Measurements from ENCODE around the gene AGR2. TPM values are rescaled to one million over a fixed set of nuclear protein-coding genes. Genes with fewer than 3 reads are reported as not detected.

AGR2 gene
- total RNA-seq, 2 experiments from 2014 or later, result not detected

DNA sequence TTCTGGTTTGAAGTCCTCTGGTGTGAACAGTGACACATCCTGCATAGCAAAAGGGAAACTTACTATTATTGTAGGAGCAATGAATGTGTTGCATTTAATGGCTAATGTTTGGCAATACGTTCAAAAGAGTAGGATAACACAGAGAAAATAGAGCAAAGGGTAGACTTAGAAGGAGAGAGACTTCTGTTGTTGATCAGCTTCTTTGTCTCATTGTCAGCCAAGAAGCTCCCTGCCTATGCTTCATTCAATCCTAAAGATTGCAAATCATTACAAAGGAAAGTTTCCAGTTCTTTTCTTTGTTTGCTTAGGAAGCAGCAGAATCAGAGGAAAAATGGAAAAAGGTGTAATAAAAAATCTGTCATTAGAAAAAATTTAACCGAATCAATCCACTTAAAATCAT, 59.2 kb downstream of the AGR2 start:
- no peaks in the 10 kb centered on the region for H3K36me3 Mint-ChIP-seq
- DNase-seq, result no peak
- H3K27me3 Mint-ChIP-seq, result peaks cover 3% of the 10 kb centered on the region
- CTCF ChIA-PET, result no interaction called here
- intact Hi-C loops (cut with micrococcal nuclease), result no loop called here
- H3K4me1 Mint-ChIP-seq (ENCODE audit: low read depth), result peaks cover under 1% of the 10 kb centered on the region
- H3K9me3 Mint-ChIP-seq, result no peaks in the 10 kb centered on the region
- POLR2A ChIA-PET, result no interaction called here
- H3K27ac Mint-ChIP-seq, result no peak overlapping the region
- no peak overlapping the region for H3K4me3 Mint-ChIP-seq

DNA sequence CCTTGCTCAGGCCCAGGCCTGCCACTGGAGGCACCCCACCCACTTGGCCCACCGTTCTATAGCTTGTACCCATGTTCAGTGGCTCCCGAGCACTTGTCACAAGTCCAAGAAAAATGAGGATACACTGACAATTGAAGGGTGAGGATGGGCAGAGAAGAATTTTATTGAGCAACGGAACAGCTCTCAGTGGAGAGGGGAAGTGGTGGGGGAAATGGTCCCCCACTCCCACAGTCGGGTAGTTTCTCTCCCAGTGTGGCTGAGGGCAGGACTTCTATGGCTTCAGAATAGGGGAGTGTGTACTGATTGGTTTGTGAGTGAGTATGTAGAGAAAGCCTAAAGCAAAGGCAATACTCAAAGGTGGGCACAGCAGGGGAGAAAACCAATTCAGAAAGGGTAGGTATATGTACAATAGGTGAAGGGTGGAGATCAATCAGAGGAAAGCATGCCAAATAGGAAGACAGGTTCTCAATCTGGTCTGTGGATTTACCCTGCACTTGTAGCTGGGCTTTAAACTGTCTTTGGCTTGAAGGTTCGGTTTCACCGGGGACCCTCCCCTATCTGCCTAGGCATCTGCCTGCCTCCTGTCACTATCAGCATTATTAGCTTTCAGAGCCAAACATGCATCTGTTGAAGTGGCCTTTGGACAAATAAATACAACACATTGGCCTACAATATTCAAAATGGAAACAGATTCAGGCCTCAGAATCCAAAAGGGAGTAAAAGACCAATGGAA, 60.1 kb downstream of the AGR2 start:
- ChIA-PET POLR2A (no interaction called here), CTCF (interaction anchor here (1.0 to 1.1 kb wide), 2 partner anchors 57 kb away, joined by 3 to 4 read pairs; no protein-coding TSS in a partner anchor)
- H3K36me3 Mint-ChIP-seq, result no peaks in the 10 kb centered on the region
- H3K4me1 Mint-ChIP-seq (ENCODE audit: low read depth), result peaks cover 10% of the 10 kb centered on the region
- no peak overlapping the region for H3K4me3 Mint-ChIP-seq
- no peak overlapping the region for H3K27ac Mint-ChIP-seq
- no peak for DNase-seq
- H3K9me3 Mint-ChIP-seq, result no peaks in the 10 kb centered on the region
- intact Hi-C loops (cut with micrococcal nuclease), result no loop called here
- peaks cover 3% of the 10 kb centered on the region for H3K27me3 Mint-ChIP-seq

DNA sequence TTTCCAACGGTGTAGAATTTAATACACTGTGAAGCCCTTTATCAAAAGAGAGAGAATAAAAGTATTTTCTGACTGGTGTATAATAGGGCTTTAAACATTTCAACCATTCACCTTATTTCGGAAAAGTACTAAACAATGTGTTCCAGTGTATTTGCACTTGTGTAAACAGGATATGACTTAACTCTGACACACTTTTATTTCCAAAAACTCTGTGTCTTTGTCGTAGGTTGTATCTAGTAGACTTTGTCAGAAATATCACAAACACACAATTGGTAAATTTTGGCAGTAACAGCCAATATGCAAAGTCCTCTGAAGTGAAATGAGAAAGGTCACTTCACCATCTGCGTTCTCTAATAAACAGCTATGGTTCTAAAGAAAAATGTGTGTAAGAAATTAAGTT, 61.6 kb downstream of the AGR2 start:
- Mint-ChIP-seq H3K36me3 (no peaks in the 10 kb centered on the region), H3K4me3 (no peak overlapping the region), H3K4me1 (ENCODE audit: low read depth) (peaks cover 10% of the 10 kb centered on the region), H3K9me3 (no peaks in the 10 kb centered on the region), H3K27me3 (no peaks in the 10 kb centered on the region), H3K27ac (no peak overlapping the region)
- intact Hi-C loops (cut with micrococcal nuclease), result no loop called here
- ChIA-PET POLR2A (no interaction called here), CTCF (no interaction called here)
- no peak for DNase-seq

DNA sequence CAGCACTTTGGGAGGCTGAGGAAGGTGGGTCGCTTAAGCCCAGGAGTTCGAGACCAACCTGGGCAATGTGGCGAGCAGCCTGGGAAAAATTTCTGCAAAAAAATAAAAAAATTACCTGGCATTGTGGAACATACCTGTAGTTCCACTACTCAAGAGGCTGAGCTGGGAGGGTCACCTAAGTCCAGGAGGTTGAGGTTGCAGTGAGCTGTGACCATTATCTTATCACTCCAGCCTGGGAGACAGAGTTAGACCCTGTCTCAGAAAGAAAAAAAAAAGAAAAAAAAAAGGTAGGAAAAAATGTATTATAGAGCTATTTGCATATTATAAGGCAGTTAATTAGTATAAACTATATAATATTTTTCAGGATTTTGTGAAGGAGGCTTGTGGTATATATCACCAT, 62.3 kb downstream of the AGR2 start:
- POLR2A ChIA-PET, result no interaction called here
- intact Hi-C loops (cut with micrococcal nuclease), result no loop called here
- H3K27me3 Mint-ChIP-seq, result no peaks in the 10 kb centered on the region
- H3K27ac Mint-ChIP-seq, result no peak overlapping the region
- no peaks in the 10 kb centered on the region for H3K36me3 Mint-ChIP-seq
- H3K4me1 Mint-ChIP-seq (ENCODE audit: low read depth), result peaks cover 10% of the 10 kb centered on the region
- CTCF ChIA-PET, result no interaction called here
- no peaks in the 10 kb centered on the region for H3K9me3 Mint-ChIP-seq
- no peak overlapping the region for H3K4me3 Mint-ChIP-seq
- no peak for DNase-seq

Other genes starting within 250 kb of the AGR2 start
- 1 to 10 TPM; 7.8 to 8.4 TPM for gene ANKMY2, start 159.2 kb downstream of the AGR2 start, total RNA-seq
- 10 to 100 TPM; 84.2 to 89.8 TPM for gene BZW2, start 158.8 kb downstream of the AGR2 start, total RNA-seq
- under 1 TPM; 0.41 to 0.76 TPM for gene TSPAN13, start 51.2 kb downstream of the AGR2 start, total RNA-seq
- not detected for gene AGR3, start 77.0 kb upstream of the AGR2 start, total RNA-seq

All from activated CD4-positive, alpha-beta memory T cell treated with anti-CD3 and anti-CD28 coated beads for 36 hours (primary cell).